Stomach (tissue), 4 donors: Measurements from ENCODE around the gene LRRTM3.

Source experiments
- POLR2A ChIP-seq, 4 donors: fragments of 450-650 bp; IDR thresholded peaks; one replicate each; pipeline ENCODE4 v1.6.1; 2016; ENCODE audit warnings: antibody characterized with exemption in 4 of 4, control low read depth in 2 of 4, mild to moderate bottlenecking in 1 of 4, moderate library complexity in 1 of 4
- TF ChIP-seq, protein P1 (sequence below), 7 experiments: fragments of 450-650 bp in 4 of 7; fragments of 200-600 bp in 3 of 7; sonication (generic) in 3 of 7; IDR thresholded peaks; one replicate each; pipeline ENCODE4 v1.5.1; 2016 to 2019; ENCODE audit warnings: antibody characterized with exemption in 7 of 7, control low read depth in 2 of 7, mild to moderate bottlenecking in 1 of 7

DNA sequence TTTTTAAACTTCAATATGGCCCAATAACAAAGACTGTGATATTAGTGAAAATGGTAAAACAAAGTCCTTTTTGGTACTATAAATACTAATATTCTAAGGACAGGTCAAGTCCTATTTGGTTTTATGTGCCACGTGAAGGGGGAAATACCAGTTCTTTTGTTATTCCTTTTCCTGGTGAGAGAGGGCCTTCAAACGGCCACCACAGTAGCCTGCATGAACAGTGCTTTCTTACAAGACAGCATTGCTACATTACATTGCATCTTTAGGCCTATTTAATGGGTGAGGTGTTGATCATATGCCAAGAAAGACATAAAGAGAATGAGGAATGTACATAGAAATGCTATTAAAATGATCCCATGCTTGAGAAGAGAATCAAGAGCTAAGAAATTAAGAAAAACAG lies 214.8 kb downstream of the LRRTM3 start:
- TF ChIP-seq, protein P1, sequence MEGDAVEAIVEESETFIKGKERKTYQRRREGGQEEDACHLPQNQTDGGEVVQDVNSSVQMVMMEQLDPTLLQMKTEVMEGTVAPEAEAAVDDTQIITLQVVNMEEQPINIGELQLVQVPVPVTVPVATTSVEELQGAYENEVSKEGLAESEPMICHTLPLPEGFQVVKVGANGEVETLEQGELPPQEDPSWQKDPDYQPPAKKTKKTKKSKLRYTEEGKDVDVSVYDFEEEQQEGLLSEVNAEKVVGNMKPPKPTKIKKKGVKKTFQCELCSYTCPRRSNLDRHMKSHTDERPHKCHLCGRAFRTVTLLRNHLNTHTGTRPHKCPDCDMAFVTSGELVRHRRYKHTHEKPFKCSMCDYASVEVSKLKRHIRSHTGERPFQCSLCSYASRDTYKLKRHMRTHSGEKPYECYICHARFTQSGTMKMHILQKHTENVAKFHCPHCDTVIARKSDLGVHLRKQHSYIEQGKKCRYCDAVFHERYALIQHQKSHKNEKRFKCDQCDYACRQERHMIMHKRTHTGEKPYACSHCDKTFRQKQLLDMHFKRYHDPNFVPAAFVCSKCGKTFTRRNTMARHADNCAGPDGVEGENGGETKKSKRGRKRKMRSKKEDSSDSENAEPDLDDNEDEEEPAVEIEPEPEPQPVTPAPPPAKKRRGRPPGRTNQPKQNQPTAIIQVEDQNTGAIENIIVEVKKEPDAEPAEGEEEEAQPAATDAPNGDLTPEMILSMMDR (IDR thresholded peaks at IDR 0.05) = no peak
- TF ChIP-seq POLR2A (IDR thresholded peaks at IDR 0.05) = no peak
